A549 (cell line): ENCODE results near the gene SRGAP1.

Experiments used
- BHLHE40 ChIP-seq: IDR thresholded peaks from 2 replicates; pipeline ENCODE4 v1.6.1; 2012; ENCODE audit warnings: low read depth, low read length, inconsistent platforms
- CBX2 ChIP-seq: fragments of 200-600 bp; sonication (generic); IDR thresholded peaks from 2 replicates; pipeline ENCODE4 v1.6.1; 2016; ENCODE audit warnings: low read depth, mild to moderate bottlenecking, borderline replicate concordance
- CTCF ChIP-seq: fragments of >200 bp; sonication (Bioruptor Twin); formaldehyde crosslinking; IDR thresholded peaks from 3 replicates; pipeline ENCODE4 v1.5.1; 2016
- EP300 ChIP-seq, 2 experiments: fragments of >200 bp; sonication (Bioruptor Twin); formaldehyde crosslinking; IDR thresholded peaks; 2 replicates in 1 of 2; 3 replicates in 1 of 2; pipeline ENCODE4 v1.6.1; 2016 to 2017
- FOSB ChIP-seq: fragments of 250-450 bp; sonication (Bioruptor Pico); IDR thresholded peaks from 2 replicates; pipeline ENCODE4 v1.5.0; 2020; ENCODE audit warnings: mild to moderate bottlenecking, moderate library complexity
- HDAC2 ChIP-seq: fragments of 200-600 bp; sonication (generic); IDR thresholded peaks from 2 replicates; pipeline ENCODE4 v1.6.1; 2016
- HES2 ChIP-seq: fragments of >200 bp; sonication (Bioruptor Twin); formaldehyde crosslinking; IDR thresholded peaks from 2 replicates; pipeline ENCODE4 v1.6.1; 2016
- MAFK ChIP-seq: fragments of 450-650 bp; IDR thresholded peaks from 2 replicates; pipeline ENCODE4 v1.6.1; 2014; ENCODE audit not compliant: partially characterized antibody
- NFE2L2 ChIP-seq: fragments of 150-350 bp; conservative IDR thresholded peaks from 2 replicates; pipeline ENCODE4 v1.6.1; 2014; ENCODE audit warnings: low read length
- POLR2A ChIP-seq: IDR thresholded peaks from 2 replicates; pipeline ENCODE4 v1.6.1; 2012; ENCODE audit warnings: mild to moderate bottlenecking, low read length
- POLR2AphosphoS2 ChIP-seq: conservative IDR thresholded peaks from 2 replicates; pipeline ENCODE4 v1.6.1; 2012; ENCODE audit warnings: low read length, improper control_type of control experiment, inconsistent platforms
- REST ChIP-seq: fragments of 200-600 bp; sonication (generic); IDR thresholded peaks from 2 replicates; pipeline ENCODE4 v1.6.1; 2016; ENCODE audit warnings: antibody characterized with exemption, mild to moderate bottlenecking, moderate library complexity
- SREBF2 ChIP-seq: fragments of 450-650 bp; IDR thresholded peaks from 2 replicates; pipeline ENCODE4 v1.6.1; 2014; ENCODE audit warnings: mild to moderate bottlenecking, moderate library complexity
- TF ChIP-seq, protein P1 (sequence below): fragments of 250-450 bp; sonication (Bioruptor Pico); IDR thresholded peaks from 2 replicates; pipeline ENCODE4 v1.5.0; 2021; ENCODE audit warnings: mild to moderate bottlenecking, moderate library complexity, borderline replicate concordance

- TF ChIP-seq, protein P1, sequence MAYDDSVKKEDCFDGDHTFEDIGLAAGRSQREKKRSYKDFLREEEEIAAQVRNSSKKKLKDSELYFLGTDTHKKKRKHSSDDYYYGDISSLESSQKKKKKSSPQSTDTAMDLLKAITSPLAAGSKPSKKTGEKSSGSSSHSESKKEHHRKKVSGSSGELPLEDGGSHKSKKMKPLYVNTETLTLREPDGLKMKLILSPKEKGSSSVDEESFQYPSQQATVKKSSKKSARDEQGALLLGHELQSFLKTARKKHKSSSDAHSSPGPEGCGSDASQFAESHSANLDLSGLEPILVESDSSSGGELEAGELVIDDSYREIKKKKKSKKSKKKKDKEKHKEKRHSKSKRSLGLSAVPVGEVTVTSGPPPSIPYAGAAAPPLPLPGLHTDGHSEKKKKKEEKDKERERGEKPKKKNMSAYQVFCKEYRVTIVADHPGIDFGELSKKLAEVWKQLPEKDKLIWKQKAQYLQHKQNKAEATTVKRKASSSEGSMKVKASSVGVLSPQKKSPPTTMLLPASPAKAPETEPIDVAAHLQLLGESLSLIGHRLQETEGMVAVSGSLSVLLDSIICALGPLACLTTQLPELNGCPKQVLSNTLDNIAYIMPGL (CRISPR knock-in tag): no peak
- TF ChIP-seq FOSB (CRISPR knock-in tag) (no peak), SREBF2 (no peak), REST (no peak), CTCF (no peak), MAFK (no peak), NFE2L2 (no peak), POLR2A (no peak), HES2 (no peak), EP300 (IDR thresholded peaks at IDR 0.05) (no peak), HDAC2 (no peak), BHLHE40 (no peak), POLR2AphosphoS2 (no peak), CBX2 (no peak)
Observed at GRCh38 chr12:64137117-64137516, 292.6 kb downstream of the SRGAP1 start.
